HEK293T (cell line): Measurements from ENCODE around the gene RBM38.

Experiments
- CTCF ChIA-PET: fragments of 350-600 bp; formaldehyde crosslinking; extraction: SDS; loops from one replicate; lab custom pipeline; 2021; ENCODE audit warnings: antibody characterized with exemption, inconsistent platforms; lab: Yijun Ruan, JAX
- POLR2A ChIA-PET: fragments of 350-600 bp; formaldehyde crosslinking; extraction: SDS; loops from one replicate; lab custom pipeline; 2020; ENCODE audit warnings: antibody characterized with exemption, inconsistent platforms; lab: Yijun Ruan, JAX
- DNase-seq: peaks from one replicate; pipeline ENCODE4 v3.0.0; 2012; ENCODE audit warnings: mixed read lengths; ENCODE audit errors: extremely low spot score
- ARNT ChIP-seq: fragments of 450-650 bp; IDR thresholded peaks from 2 replicates; pipeline ENCODE4 v1.6.1; 2017; ENCODE audit warnings: mild to moderate bottlenecking
- BHLHE40 ChIP-seq: fragments of 450-650 bp; IDR thresholded peaks from 2 replicates; pipeline ENCODE4 v1.6.1; 2016; ENCODE audit warnings: mild to moderate bottlenecking, moderate library complexity, borderline replicate concordance
- CTBP1 ChIP-seq: fragments of 450-650 bp; IDR thresholded peaks from 2 replicates; pipeline ENCODE4 v1.6.1; 2016; ENCODE audit warnings: borderline replicate concordance
- ELF4 ChIP-seq: fragments of 450-650 bp; IDR thresholded peaks from 2 replicates; pipeline ENCODE4 v1.6.1; 2017; ENCODE audit warnings: antibody characterized with exemption
- FOXA1 ChIP-seq: fragments of 450-650 bp; IDR thresholded peaks from 2 replicates; pipeline ENCODE4 v1.6.1; 2016; ENCODE audit warnings: mild to moderate bottlenecking
- FOXK2 ChIP-seq: fragments of 450-650 bp; IDR thresholded peaks from 2 replicates; pipeline ENCODE4 v1.6.1; 2016; ENCODE audit warnings: mild to moderate bottlenecking
- FOXM1 ChIP-seq: fragments of 450-650 bp; IDR thresholded peaks from 2 replicates; pipeline ENCODE4 v1.6.1; 2017; ENCODE audit warnings: mild to moderate bottlenecking, borderline replicate concordance
- HDGF ChIP-seq: fragments of 450-650 bp; IDR thresholded peaks from 2 replicates; pipeline ENCODE4 v1.6.1; 2017; ENCODE audit warnings: antibody characterized with exemption, borderline replicate concordance
- L3MBTL2 ChIP-seq: fragments of 450-650 bp; conservative IDR thresholded peaks from 2 replicates; pipeline ENCODE4 v1.6.1; 2016; ENCODE audit warnings: mild to moderate bottlenecking
- LEF1 ChIP-seq: fragments of 450-650 bp; IDR thresholded peaks from 2 replicates; pipeline ENCODE4 v1.6.1; 2017; ENCODE audit warnings: mild to moderate bottlenecking, borderline replicate concordance
- NFRKB ChIP-seq: fragments of 450-650 bp; IDR thresholded peaks from 2 replicates; pipeline ENCODE4 v1.6.1; 2016; ENCODE audit warnings: mild to moderate bottlenecking, moderate library complexity
- PKNOX1 ChIP-seq: fragments of 450-650 bp; IDR thresholded peaks from 2 replicates; pipeline ENCODE4 v1.6.1; 2016
- SP1 ChIP-seq: fragments of 450-650 bp; IDR thresholded peaks from 2 replicates; pipeline ENCODE4 v1.6.1; 2017
- SUZ12 ChIP-seq: fragments of 450-650 bp; IDR thresholded peaks from 2 replicates; pipeline ENCODE4 v1.6.1; 2016; ENCODE audit warnings: mild to moderate bottlenecking
- TARDBP ChIP-seq: fragments of 450-650 bp; IDR thresholded peaks from 2 replicates; pipeline ENCODE4 v1.6.1; 2016
- ZNF384 ChIP-seq: fragments of 450-650 bp; IDR thresholded peaks from 2 replicates; pipeline ENCODE4 v1.6.1; 2016

The RBM38 gene

GRCh38 chr20:57381596-57382503 lies 9.3 kb upstream of the RBM38 start:
- CTCF ChIA-PET, result interaction anchor here (0.6 to 1.2 kb wide), 5 partner anchors 23 to 142 kb away, joined by 3 read pairs; no protein-coding TSS in a partner anchor
- DNase-seq, result peak; percentile 81
- POLR2A ChIA-PET, result no interaction called here
- TF ChIP-seq L3MBTL2 (0 out of 2 replicates have a peak, but pooled peaks have one; percentile 22), FOXA1 (no peak)

- CTCF ChIA-PET, result interaction anchor here (0.6 kb wide), 1 partner anchor 111 kb away, joined by 3 read pairs; no protein-coding TSS in a partner anchor
- POLR2A ChIA-PET, result no interaction called here
- no peak for DNase-seq
- no peak for TF ChIP-seq TARDBP
- TF ChIP-seq NFRKB, result no peak
- no peak for TF ChIP-seq FOXM1
- TF ChIP-seq ARNT, result no peak
- TF ChIP-seq CTBP1, result no peak
- no peak for TF ChIP-seq L3MBTL2
- TF ChIP-seq BHLHE40, result no peak
- no peak for TF ChIP-seq SP1
- TF ChIP-seq PKNOX1, result no peak
- TF ChIP-seq HDGF, result no peak
- no peak for TF ChIP-seq SUZ12
- no peak for TF ChIP-seq ZNF384
- no peak for TF ChIP-seq LEF1
- TF ChIP-seq FOXA1, result no peak
- no peak for TF ChIP-seq FOXK2
- TF ChIP-seq ELF4, result no peak
These were observed 8.7 kb upstream of the RBM38 start for GRCh38 chr20:57382516-57382915.

GRCh38 chr20:57383447-57384347 lies 7.5 kb upstream of the RBM38 start:
- TF ChIP-seq LEF1 (no peak), SUZ12 (no peak), ZNF384 (no peak), L3MBTL2 (no peak), FOXM1 (no peak), FOXA1 (no peak)
- POLR2A ChIA-PET, result no interaction called here
- no peak for DNase-seq
- CTCF ChIA-PET, result no interaction called here

GRCh38 chr20:57384486-57384885 lies 6.7 kb upstream of the RBM38 start:
- ChIA-PET CTCF (no interaction called here), POLR2A (no interaction called here)
- no peak for TF ChIP-seq FOXA1
- no peak for TF ChIP-seq CTBP1
- no peak for DNase-seq

GRCh38 chr20:57384953-57385761 lies 6.0 kb upstream of the RBM38 start:
- POLR2A ChIA-PET, result interaction anchor here (1.3 kb wide), 1 partner anchor 9 kb away, joined by 3 read pairs; no protein-coding TSS in a partner anchor
- DNase-seq, result no peak

GRCh38 chr20:57385940-57386339 lies 5.3 kb upstream of the RBM38 start:
- DNase-seq, result no peak
- ChIA-PET CTCF (no interaction called here), POLR2A (interaction anchor here (1.3 kb wide), 1 partner anchor 9 kb away, joined by 3 read pairs; no protein-coding TSS in a partner anchor)
- no peak for TF ChIP-seq ARNT
- no peak for TF ChIP-seq ZNF384
- no peak for TF ChIP-seq SP1
- no peak for TF ChIP-seq FOXA1
- no peak for TF ChIP-seq PKNOX1
- TF ChIP-seq BHLHE40, result no peak
- no peak for TF ChIP-seq TARDBP
- no peak for TF ChIP-seq L3MBTL2
- no peak for TF ChIP-seq NFRKB
- TF ChIP-seq LEF1, result no peak
- TF ChIP-seq ELF4, result no peak
- TF ChIP-seq FOXK2, result no peak
- no peak for TF ChIP-seq SUZ12
- TF ChIP-seq HDGF, result no peak
- TF ChIP-seq CTBP1, result no peak
- TF ChIP-seq FOXM1, result no peak

More at GRCh38 chr20:57384953-57385761, 6.0 kb upstream of the RBM38 start:
- CTCF ChIA-PET, result no interaction called here
- TF ChIP-seq HDGF (no peak), SUZ12 (no peak), FOXA1 (no peak), SP1 (no peak), LEF1 (no peak), TARDBP (no peak), L3MBTL2 (no peak)
